Esophagus squamous epithelium (tissue), 4 donors: ENCODE results near the gene NOTUM.

Experiments used
- POLR2A ChIP-seq, 4 donors: fragments of 450-650 bp; IDR thresholded peaks; one replicate each; pipeline ENCODE4 v1.6.1; 2017; ENCODE audit warnings: antibody characterized with exemption in 4 of 4, mild to moderate bottlenecking in 4 of 4, moderate library complexity in 3 of 4
- TF ChIP-seq, protein P1 (sequence below), 6 experiments: fragments of 450-650 bp in 4 of 6; fragments of 200-600 bp in 2 of 6; sonication (generic) in 2 of 6; IDR thresholded peaks; one replicate each; pipeline ENCODE4 v1.5.1; 2016 to 2019; ENCODE audit warnings: antibody characterized with exemption in 6 of 6, mild to moderate bottlenecking in 4 of 6, moderate library complexity in 4 of 6

DNA sequence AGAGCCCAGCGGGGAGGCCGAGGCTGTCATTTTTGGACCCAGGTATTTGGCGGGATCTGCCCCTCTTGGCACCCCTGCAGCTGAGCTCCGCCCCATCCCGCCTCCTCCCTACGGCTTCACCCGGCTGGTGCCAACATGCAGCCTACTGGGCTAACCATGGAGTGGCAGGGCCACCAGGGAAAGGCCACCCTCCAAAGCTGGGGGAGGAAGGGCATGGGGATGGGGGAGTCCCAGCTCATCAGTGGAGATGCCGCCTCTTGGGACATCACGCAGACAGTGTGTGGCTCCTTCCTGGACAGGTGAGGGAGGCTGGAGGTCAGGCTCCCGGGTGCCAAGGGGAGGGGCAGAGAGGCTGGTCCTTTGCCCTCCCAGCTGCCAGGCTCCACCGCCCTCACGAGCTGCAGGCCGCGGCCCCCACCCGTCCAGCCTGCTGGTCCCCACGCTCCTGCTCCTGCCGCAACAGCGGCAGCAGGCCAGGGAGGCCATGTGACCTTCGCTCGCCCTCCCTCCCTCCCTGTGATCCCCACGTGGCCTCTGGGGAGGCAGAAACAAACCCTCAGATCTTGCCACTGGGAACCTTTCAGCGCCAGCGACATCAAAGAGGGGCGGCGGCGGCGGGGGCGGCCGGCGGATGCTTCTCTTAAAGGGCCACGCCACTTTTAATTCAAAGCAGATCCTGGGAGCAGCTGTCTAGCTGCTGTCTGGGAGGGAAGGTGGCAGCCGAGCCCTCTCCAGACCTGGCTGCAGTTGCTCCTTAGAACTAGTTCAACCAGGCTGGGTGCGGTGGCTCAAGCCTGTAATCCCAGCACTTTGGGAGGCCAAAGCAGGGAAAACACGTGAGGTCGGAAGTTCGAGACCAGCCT lies 6.8 kb upstream of the NOTUM start:
- TF ChIP-seq, protein P1, sequence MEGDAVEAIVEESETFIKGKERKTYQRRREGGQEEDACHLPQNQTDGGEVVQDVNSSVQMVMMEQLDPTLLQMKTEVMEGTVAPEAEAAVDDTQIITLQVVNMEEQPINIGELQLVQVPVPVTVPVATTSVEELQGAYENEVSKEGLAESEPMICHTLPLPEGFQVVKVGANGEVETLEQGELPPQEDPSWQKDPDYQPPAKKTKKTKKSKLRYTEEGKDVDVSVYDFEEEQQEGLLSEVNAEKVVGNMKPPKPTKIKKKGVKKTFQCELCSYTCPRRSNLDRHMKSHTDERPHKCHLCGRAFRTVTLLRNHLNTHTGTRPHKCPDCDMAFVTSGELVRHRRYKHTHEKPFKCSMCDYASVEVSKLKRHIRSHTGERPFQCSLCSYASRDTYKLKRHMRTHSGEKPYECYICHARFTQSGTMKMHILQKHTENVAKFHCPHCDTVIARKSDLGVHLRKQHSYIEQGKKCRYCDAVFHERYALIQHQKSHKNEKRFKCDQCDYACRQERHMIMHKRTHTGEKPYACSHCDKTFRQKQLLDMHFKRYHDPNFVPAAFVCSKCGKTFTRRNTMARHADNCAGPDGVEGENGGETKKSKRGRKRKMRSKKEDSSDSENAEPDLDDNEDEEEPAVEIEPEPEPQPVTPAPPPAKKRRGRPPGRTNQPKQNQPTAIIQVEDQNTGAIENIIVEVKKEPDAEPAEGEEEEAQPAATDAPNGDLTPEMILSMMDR (IDR thresholded peaks at IDR 0.05), result no peak
- no peak for TF ChIP-seq POLR2A (IDR thresholded peaks at IDR 0.05)
